Skeletal muscle cell (primary cell): Measurements from ENCODE around the gene ACOT4.
"Not testable (repeated sequence)": the region's sequence is repeated elsewhere in the genome, so short reads cannot be mapped to it uniquely, and the experiment has no call there.

Source experiments
- DNase-seq: peaks from one replicate; pipeline ENCODE4 v3.0.0-alpha.2; 2010; ENCODE audit warnings: low read depth
- H3K4me3 ChIP-seq: 2 replicates; pipeline ENCODE4 v1.5.1; 2011; ENCODE audit warnings: low read depth, mild to moderate bottlenecking, control low read depth, low read length, moderate library complexity

ACOT4 gene, protein sequence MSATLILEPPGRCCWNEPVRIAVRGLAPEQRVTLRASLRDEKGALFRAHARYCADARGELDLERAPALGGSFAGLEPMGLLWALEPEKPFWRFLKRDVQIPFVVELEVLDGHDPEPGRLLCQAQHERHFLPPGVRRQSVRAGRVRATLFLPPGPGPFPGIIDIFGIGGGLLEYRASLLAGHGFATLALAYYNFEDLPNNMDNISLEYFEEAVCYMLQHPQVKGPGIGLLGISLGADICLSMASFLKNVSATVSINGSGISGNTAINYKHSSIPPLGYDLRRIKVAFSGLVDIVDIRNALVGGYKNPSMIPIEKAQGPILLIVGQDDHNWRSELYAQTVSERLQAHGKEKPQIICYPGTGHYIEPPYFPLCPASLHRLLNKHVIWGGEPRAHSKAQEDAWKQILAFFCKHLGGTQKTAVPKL

GRCh38 chr14:73591690-73592449, at the start of gene ACOT4:
TSS of gene ACOT4 (plus strand) at chr14:73591873. CDS start at chr14:73591960, 87 bp downstream.
- H3K4me3 ChIP-seq = peak within 1 kb of the TSS; percentile 56
- no peak for DNase-seq

DNA sequence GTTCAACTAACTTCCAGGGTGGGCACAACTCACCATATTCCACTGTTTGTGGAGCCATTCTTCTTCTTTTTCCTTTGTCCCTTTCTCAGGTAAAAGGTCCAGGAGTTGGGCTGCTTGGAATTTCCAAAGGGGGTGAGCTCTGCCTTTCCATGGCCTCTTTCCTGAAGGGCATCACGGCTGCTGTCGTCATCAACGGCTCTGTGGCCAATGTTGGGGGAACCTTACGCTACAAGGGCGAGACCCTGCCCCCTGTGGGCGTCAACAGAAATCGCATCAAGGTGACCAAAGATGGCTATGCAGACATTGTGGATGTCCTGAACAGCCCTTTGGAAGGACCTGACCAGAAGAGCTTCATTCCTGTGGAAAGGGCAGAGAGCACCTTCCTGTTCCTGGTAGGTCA, 48.7 kb upstream of the ACOT4 start:
- not testable (repeated sequence) for H3K4me3 ChIP-seq, DNase-seq

DNA sequence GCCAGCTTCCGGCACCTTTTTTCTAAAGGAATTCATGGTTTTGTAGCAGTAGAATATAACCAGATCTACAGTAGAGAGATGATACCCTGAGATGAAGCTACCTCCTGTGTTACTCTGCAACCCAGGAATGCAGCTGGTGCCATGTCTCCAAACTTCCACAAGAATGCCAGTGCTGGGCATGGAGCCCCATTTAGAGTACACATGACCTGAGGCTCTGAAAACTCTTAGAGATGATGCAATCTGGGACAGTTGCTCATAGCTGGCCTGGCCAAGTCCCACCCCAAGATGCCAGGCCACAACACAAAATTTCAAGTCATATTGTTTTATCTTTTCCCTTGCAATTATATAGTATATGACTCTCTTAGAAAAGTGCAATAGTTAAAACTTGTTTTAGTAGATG, 46.3 kb upstream of the ACOT4 start:
- DNase-seq, H3K4me3 ChIP-seq: not testable (repeated sequence)

GRCh38 chr14:73549097-73549496, 42.6 kb upstream of the ACOT4 start:
- not testable (repeated sequence) for DNase-seq, H3K4me3 ChIP-seq

GRCh38 chr14:73549889-73550524, 41.7 kb upstream of the ACOT4 start:
- not testable (repeated sequence) for DNase-seq, H3K4me3 ChIP-seq

DNA sequence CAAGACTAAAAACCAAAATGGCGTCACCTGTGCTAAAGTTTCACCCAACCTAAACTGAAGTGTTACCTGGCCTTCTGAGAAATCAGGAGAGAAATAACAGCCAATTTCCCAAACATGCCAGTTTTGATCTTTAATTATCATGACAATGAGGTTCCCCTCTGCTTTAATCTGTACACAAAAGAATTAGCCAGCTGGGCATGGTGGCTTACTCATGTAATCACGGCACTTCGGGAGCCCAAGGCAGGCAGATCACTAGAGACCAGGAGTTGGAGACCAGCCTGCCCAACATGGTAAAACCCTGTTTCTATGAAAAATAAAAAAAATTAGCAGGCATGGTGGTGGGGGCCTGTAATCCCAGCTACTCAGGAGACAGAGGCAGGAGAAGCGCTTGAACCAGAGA, 37.8 kb upstream of the ACOT4 start:
- no peak for DNase-seq
- H3K4me3 ChIP-seq = no peak overlapping the region

DNA sequence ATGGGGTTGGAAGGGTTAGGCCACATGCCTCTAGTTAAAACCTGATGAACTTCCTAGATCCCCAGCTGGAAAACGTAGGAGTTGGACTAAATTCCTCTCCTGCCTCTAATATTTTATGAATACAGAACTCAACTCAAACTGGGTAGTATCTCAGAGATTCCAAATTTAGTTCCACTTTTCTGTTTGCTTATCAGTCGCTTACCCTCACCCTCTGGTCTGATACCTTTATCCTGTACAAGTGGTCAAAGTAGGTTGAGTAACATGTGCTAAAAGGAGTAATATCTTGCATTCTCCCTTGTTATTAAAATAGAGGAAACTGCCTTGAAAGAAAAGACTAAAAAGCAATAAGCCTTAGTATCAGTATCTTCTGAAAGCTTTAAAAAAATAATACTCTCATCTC, 34.5 kb upstream of the ACOT4 start:
- not testable (repeated sequence) for DNase-seq

GRCh38 chr14:73558238-73558637, 33.4 kb upstream of the ACOT4 start:
- not testable (repeated sequence) for H3K4me3 ChIP-seq, DNase-seq

More for the DNA sequence above, 34.5 kb upstream of the ACOT4 start:
- not testable (repeated sequence) for H3K4me3 ChIP-seq

GRCh38 chr14:73562256-73562655, 29.4 kb upstream of the ACOT4 start:
- DNase-seq, H3K4me3 ChIP-seq: not testable (repeated sequence)

DNA sequence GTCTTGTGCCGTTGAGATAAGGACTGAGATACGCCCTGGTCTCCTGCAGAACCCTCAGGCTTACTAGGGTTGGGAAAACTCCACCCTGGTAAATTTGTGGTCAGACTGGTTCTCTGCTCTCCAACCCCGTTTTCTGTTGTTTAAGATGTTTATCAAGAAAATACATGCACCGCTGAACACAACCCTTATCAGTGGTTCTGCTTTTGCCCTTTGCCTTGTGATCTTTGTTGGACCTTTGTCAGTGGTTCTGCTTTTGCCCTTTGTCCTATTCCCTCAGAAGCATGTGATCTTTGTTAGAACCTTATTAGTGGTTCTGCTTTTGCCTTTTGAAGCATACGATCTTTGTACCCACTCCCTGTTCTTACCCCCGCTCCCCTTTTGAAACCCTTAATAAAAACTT, 29.0 kb upstream of the ACOT4 start:
- H3K4me3 ChIP-seq, DNase-seq: not testable (repeated sequence)

DNA sequence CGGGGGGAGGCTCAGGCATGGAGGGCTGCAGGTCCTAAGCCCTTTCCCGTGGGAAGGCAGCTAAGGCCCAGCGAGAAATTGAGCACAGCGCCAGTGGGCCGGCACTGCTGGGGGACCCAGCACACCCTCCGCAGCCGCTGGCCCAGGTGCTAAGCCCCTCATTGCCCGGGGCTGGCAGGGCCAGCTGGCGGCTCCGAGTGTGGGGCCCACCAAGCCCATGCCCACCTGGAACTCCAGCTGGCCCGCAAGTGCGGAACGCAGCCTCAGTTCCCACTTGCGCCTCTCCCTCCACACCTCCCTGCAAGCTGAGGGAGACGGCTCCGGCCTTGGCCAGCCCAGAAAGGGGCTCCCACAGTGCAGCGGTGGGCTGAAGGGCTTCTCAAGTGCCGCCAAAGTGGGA, 25.2 kb upstream of the ACOT4 start:
- H3K4me3 ChIP-seq, DNase-seq: not testable (repeated sequence)

GRCh38 chr14:73566935-73567334, 24.7 kb upstream of the ACOT4 start:
- not testable (repeated sequence) for DNase-seq, H3K4me3 ChIP-seq

- no peak for DNase-seq
- H3K4me3 ChIP-seq = no peak overlapping the region
Observed at GRCh38 chr14:73567358-73567757, 24.3 kb upstream of the ACOT4 start.

GRCh38 chr14:73567951-73568885, 23.5 kb upstream of the ACOT4 start:
- H3K4me3 ChIP-seq = peak overlapping the region; percentile 55
- DNase-seq = no peak

DNA sequence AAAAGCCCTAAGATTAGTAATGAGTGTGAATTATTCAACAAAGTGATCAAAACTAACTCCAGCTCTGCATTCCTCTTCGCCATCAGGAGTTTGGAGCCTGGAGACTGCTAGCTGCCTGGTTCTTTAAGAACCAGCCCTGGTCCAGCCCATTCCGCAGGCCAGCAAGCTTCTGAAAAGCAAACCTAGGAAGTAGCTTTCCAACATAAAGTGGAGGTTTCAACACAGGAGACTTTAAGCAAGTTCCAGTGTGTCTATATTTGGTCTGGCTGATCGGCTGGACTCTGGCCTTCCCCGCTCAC, 22.8 kb upstream of the ACOT4 start:
- not testable (repeated sequence) for DNase-seq
- peak overlapping the region; percentile 55 for H3K4me3 ChIP-seq

DNA sequence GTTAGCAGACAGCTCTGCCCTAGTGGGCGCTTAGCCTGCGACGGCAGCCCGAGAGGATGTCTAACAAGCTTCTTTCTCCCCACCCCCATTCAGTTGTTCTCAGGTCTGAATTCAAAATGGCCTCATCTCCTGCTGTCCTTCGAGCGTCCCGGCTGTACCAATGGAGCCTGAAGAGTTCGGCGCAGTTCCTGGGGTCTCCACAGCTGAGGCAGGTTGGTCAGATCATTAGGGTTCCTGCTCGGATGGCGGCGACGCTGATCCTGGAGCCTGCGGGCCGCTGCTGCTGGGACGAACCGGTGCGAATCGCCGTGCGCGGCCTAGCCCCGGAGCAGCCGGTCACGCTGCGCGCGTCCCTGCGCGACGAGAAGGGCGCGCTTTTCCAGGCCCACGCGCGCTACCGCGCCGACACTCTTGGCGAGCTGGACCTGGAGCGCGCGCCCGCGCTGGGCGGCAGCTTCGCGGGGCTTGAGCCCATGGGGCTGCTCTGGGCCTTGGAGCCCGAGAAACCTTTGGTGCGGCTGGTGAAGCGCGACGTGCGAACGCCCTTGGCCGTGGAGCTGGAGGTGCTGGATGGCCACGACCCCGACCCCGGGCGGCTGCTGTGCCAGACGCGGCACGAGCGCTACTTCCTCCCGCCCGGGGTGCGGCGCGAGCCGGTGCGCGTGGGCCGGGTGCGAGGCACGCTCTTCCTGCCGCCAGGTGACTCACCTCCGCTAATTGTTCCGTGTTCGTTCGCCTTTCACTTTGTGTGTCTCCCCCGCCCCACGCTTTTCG, 22.3 kb upstream of the ACOT4 start, which contains the start of gene ACOT2:
ACOT2 (plus strand) TSS at position 29 of the 774 bp plus-strand sequence; CDS start at position 57, 28 bp downstream.
- peak; percentile 78 for DNase-seq
- peak within 1 kb of the TSS; percentile 55 for H3K4me3 ChIP-seq

- H3K4me3 ChIP-seq, DNase-seq: not testable (repeated sequence)
Observed at GRCh38 chr14:73570913-73571312, 20.8 kb upstream of the ACOT4 start.

GRCh38 chr14:73573034-73573433, 18.6 kb upstream of the ACOT4 start:
- not testable (repeated sequence) for DNase-seq, H3K4me3 ChIP-seq
